ENCODE measurements around the gene MAB21L4. TPM values are rescaled to one million over a fixed set of nuclear protein-coding genes. Genes with fewer than 3 reads are reported as not detected.

The MAB21L4 gene
- polyA plus RNA-seq, 1 donor from 2014 or later: not detected

DNA sequence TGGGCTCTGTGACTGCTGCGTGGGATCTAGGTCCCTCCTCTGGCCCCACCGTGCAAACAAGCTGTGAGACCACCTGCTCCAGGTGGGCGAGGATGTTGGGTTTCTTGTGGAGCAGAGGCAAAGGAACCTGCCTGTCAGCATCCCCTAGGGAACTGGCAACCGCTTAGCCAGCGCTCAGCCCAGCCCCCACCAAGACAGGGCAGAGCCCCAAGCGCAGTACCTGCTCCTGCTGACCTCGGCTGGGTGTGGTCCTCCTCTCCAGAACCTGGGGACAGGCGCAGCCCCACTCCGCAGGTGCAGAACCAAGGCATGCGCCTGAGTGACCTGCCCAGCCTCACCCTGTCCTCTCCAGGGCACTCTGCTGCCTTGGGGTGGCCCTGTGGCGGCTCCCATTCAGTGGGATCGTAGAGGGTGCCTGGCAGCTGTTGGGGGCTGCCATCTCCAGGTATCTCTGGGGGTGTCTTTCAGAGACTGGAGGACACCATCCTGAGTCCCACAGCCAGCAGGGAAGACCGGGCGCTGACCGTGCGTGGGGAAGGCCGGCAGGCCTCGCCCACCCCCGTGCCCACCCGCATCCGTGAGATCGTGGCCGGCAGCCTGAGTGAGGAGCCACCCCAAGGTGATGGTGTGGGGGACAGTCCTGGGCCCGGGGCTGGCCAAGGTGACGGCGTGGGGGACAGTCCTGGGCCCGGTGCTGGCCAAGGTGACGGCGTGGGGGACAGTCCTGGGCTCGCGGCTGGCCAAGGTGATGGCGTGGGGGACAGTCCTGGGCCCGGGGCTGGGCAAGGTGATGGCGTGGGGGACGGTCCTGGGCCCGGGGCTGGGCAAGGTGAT, 22.5 kb upstream of the MAB21L4 start:
- peaks cover 0 to 1% (median 0%) of the 10 kb centered on the region in 3 donors for H3K4me1 Mint-ChIP-seq
- no peak overlapping the region for H3K27ac Mint-ChIP-seq
- peak overlapping the region in 1 of 4 donors; percentile 28 for H3K4me3 Mint-ChIP-seq
- no peaks in the 10 kb centered on the region for H3K36me3 Mint-ChIP-seq
- H3K9me3 Mint-ChIP-seq: no peaks in the 10 kb centered on the region
- H3K27me3 Mint-ChIP-seq: peaks cover 14% of the 10 kb centered on the region

GRCh38 chr2:240917684-240918257, 21.8 kb upstream of the MAB21L4 start:
- Mint-ChIP-seq H3K36me3 (no peaks in the 10 kb centered on the region), H3K4me3 (peak overlapping the region in 1 of 4 donors; percentile 23), H3K4me1 (peaks cover 0 to 1% (median 0%) of the 10 kb centered on the region in 3 donors), H3K9me3 (no peaks in the 10 kb centered on the region), H3K27me3 (peaks cover 14% of the 10 kb centered on the region), H3K27ac (no peak overlapping the region)

- peaks cover 0 to 1% (median 0%) of the 10 kb centered on the region in 3 donors for H3K4me1 Mint-ChIP-seq
- peak overlapping the region in 1 of 4 donors; percentile 83 for H3K4me3 Mint-ChIP-seq
- H3K27me3 Mint-ChIP-seq: peaks cover 16% of the 10 kb centered on the region
- H3K36me3 Mint-ChIP-seq: no peaks in the 10 kb centered on the region
- H3K9me3 Mint-ChIP-seq: no peaks in the 10 kb centered on the region
- H3K27ac Mint-ChIP-seq: no peak overlapping the region
Observed at GRCh38 chr2:240917009-240917683, 21.2 kb upstream of the MAB21L4 start.

DNA sequence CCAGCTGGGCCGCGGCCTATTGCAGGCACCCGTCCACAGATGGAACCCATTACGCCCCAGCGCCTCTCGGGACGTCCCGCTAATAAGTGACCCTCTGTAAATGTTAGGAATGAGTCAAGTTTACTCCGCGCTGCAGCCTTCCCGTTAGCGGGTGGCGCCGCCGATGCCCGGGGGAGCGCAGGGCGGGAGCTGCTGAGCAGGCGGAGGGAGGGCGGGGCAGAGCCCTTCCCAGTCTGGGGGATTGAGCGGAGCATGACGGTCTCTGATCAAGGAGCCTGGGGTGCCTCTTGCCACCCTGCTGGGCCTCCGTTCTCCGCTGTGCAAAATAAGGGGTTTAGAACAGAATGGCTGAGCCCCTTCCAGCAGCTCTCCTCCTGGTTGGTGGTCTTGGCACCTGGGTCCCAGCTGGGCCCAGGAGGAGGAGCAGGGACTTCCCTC, 20.6 kb upstream of the MAB21L4 start:
- Mint-ChIP-seq H3K27me3 (peaks cover 20% of the 10 kb centered on the region), H3K27ac (no peak overlapping the region), H3K36me3 (no peaks in the 10 kb centered on the region), H3K9me3 (no peaks in the 10 kb centered on the region), H3K4me3 (peak overlapping the region in 2 of 4 donors; percentile 21 to 83), H3K4me1 (peaks cover 0 to 1% (median 1%) of the 10 kb centered on the region in 3 donors)

DNA sequence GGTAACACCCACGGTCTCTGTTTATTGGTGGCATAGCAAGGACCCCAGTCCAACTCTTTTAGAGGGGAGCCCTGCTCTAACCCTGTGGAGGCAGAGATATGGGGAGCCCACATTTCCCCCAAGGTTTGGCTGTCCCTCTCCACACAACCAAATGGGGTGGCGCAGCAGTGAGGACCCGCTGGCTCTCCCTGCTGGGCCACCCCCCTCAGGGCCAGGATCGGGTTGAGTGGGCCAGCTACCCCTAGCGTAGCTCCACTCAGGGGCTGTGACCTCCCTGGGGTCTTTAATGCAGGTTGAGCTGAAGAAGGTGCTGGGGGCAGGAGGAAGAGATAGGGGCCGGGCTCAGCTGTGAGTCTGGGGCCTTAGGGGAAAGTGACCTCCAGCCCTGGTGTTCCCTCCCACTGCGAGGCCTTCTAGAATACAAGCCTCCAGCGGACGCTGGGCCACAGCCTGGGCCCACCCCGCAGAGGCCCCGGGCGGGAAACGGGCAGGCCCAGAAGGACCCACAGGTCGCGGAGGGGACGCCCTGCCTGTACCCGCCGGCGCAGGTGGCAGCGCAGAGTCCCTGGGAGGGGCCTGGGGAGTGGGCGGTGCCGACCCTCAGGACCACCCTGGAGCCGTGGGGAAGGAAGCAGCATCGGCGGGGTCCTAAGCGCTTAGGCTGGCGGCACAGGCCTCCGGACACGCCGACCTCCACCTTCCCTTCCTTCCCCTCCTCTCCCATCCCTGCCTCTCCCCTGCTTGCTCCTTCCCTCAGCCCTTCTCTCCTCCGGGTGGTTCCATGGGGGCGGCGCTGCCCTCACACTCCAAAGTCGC, 19.8 kb upstream of the MAB21L4 start:
- Mint-ChIP-seq H3K9me3 (no peaks in the 10 kb centered on the region), H3K4me3 (peak overlapping the region in 2 of 4 donors; percentile 39 to 75), H3K27ac (no peak overlapping the region), H3K36me3 (no peaks in the 10 kb centered on the region), H3K4me1 (peaks cover 0 to 1% (median 1%) of the 10 kb centered on the region in 3 donors), H3K27me3 (peaks cover 20% of the 10 kb centered on the region)

DNA sequence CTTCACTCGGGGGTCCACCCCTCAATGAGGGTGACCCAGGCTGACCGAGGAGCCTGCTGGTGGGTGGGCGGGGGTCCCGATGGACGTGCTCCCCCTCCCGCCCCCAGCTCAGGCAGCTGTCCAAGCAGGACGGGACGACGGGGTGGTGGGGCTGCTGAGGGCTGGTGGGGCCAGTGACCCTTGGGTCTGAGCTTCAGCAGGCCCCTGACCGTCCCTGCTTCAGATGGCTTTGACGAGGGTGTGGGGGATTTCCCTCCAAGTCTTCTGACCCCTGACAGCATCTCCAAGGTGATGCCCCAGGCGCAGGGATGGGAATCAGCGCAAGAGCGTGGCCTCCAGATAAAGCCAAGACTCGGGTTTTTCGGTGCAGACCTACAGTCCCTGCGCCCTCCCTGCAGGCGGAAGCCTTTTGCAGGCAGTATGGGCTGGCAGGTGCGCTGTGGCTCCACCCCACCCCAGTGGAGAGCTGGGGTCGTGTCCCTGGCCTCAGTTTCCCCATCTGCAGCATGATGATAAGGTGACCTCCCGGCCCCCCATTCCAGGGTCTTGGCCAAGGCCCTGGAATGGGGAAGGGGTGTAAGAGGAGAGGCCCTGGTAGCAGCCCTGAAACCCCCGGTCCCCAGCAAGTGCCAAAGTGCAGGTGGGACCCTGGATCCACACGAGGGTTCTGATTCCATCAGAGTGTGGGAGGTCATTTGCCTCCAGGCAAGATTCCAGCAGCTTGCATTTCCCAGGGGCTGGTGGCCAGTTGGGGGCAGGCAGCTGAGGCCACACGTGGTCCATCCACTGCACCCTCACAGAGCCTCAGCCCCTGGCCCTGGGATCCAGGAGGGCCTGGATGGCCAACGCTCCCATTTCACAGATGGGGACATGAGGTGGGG, 18.9 kb upstream of the MAB21L4 start:
- Mint-ChIP-seq H3K27me3 (peaks cover 23% of the 10 kb centered on the region), H3K4me3 (peak overlapping the region in 1 of 4 donors; percentile 75), H3K4me1 (peaks cover 1 to 5% (median 1%) of the 10 kb centered on the region in 3 donors), H3K9me3 (no peaks in the 10 kb centered on the region), H3K36me3 (no peaks in the 10 kb centered on the region), H3K27ac (no peak overlapping the region)

GRCh38 chr2:240913810-240914644, 18.1 kb upstream of the MAB21L4 start:
- peaks cover 23% of the 10 kb centered on the region for H3K27me3 Mint-ChIP-seq
- H3K36me3 Mint-ChIP-seq: no peaks in the 10 kb centered on the region
- no peaks in the 10 kb centered on the region for H3K9me3 Mint-ChIP-seq
- H3K4me3 Mint-ChIP-seq: no peak overlapping the region
- no peak overlapping the region for H3K27ac Mint-ChIP-seq
- H3K4me1 Mint-ChIP-seq: peaks cover 1 to 5% (median 1%) of the 10 kb centered on the region in 3 donors

GRCh38 chr2:240912878-240913809, 17.2 kb upstream of the MAB21L4 start:
- no peaks in the 10 kb centered on the region for H3K36me3 Mint-ChIP-seq
- H3K4me3 Mint-ChIP-seq: no peak overlapping the region
- H3K27me3 Mint-ChIP-seq: peaks cover 23% of the 10 kb centered on the region
- H3K9me3 Mint-ChIP-seq: no peaks in the 10 kb centered on the region
- H3K27ac Mint-ChIP-seq: no peak overlapping the region
- H3K4me1 Mint-ChIP-seq: peaks cover 1 to 5% (median 1%) of the 10 kb centered on the region in 3 donors

GRCh38 chr2:240911641-240912265, 15.8 kb upstream of the MAB21L4 start:
- Mint-ChIP-seq H3K4me3 (no peak overlapping the region), H3K27me3 (peaks cover 19% of the 10 kb centered on the region), H3K27ac (no peak overlapping the region), H3K36me3 (no peaks in the 10 kb centered on the region), H3K9me3 (no peaks in the 10 kb centered on the region), H3K4me1 (peaks cover 1 to 5% (median 1%) of the 10 kb centered on the region in 3 donors)

DNA sequence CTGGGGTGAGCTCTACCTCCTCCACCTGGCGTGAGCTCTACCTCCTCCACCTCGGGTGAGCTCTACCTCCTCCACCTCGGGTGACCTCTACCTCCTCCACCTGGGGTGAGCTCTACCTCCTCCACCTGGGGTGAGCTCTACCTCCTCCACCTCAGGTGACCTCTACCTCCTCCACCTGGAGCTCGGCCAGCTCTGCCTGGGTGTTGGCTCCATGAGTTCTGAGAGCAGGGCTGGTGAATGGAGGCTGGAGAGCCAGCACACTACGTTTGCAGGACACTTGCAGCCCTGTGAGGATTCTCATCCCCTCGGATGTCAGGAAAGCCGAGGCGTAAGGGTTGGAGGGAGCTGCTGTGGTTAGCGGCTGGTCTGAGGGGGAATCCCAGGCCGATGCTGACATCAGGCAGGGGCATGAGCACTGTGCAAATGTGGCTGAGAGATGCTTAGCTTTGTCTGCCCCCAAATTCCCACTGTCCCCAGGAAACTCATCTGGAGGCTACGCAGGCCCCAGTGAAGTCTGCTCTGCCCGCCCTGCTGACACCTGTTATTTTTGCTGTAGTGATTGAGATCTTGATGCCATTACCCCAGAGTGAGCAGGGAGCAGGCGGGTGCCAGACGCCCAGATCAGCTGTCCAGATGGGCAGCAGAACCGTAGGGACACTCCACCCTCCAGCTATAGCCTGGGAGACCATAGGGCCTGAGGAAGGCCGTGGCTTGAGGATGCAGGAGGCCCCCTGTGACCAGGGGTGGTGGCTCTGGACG, 13.4 kb upstream of the MAB21L4 start:
- Mint-ChIP-seq H3K9me3 (no peaks in the 10 kb centered on the region), H3K36me3 (no peaks in the 10 kb centered on the region), H3K27ac (no peak overlapping the region), H3K27me3 (peaks cover 13% of the 10 kb centered on the region), H3K4me3 (no peak overlapping the region), H3K4me1 (peaks cover 0 to 5% (median 1%) of the 10 kb centered on the region in 3 donors)

DNA sequence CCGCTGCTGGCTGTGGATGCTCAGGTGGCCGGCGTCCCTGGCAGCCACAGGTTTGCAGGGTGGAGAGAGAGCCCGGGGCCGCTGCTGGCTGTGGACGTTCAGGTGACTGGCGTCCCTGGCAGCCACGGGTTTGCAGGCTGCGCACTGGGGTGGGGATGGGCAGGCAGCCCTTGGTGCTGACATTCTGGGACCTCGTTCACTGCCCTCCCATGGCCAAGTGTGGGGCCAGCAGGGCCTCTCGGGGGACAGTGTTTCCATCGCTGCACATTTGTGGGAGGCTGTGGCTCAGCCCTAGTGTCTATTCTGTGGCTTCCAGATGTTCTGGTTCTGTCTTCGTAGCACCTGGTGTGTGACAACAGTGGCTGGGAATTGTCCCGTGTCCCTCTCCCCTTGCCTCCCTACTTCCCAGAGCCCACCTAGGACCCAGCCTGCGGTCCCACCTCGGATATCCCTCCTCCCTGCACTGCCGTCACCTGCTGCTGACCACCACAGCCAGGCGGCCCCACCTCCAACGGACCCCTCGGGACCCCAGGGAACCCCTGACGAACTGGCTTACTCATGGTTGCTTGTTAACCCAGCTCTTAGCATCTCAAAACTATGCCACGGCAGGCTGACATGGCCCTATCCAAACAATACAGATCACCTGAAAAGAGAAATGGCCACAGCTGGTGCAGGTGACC, 11.1 kb upstream of the MAB21L4 start:
- H3K27ac Mint-ChIP-seq: no peak overlapping the region
- peaks cover 6% of the 10 kb centered on the region for H3K27me3 Mint-ChIP-seq

More for the DNA sequence above, 11.1 kb upstream of the MAB21L4 start:
- Mint-ChIP-seq H3K4me3 (no peak overlapping the region), H3K4me1 (peaks cover 0 to 5% (median 1%) of the 10 kb centered on the region in 3 donors), H3K9me3 (no peaks in the 10 kb centered on the region), H3K36me3 (no peaks in the 10 kb centered on the region)
